OCI-LY3 (cell line): ENCODE measurements around the gene MED15.

Experiments used
- H2AFZ ChIP-seq: fragments of 200-600, 300-600 bp; shearing (Covaris generic); 2 replicates; pipeline ENCODE4 v1.6.0; 2014; ENCODE audit warnings: antibody characterized with exemption, low read depth, low read length
- H3K27ac ChIP-seq: fragments of 200-600, 300-600 bp; sonication (generic); 2 replicates; pipeline ENCODE4 v1.5.1; 2014; ENCODE audit warnings: mild to moderate bottlenecking, low read length, moderate library complexity, mixed read lengths
- H3K27me3 ChIP-seq: fragments of 200-600, 300-600 bp; sonication (generic); 2 replicates; pipeline ENCODE4 v1.6.1; 2014; ENCODE audit warnings: low read depth, low read length, mixed read lengths
- H3K36me3 ChIP-seq: fragments of 200-600, 300-600 bp; sonication (generic); replicated peaks from 2 replicates; pipeline ENCODE3; 2014; ENCODE audit warnings: low read depth, low read length, mixed read lengths
- H3K4me1 ChIP-seq: fragments of 300-600, 200-600 bp; sonication (generic); 2 replicates; pipeline ENCODE4 v1.6.1; 2014; ENCODE audit warnings: low read length, mixed read lengths
- H3K4me2 ChIP-seq: fragments of 200-600, 300-600 bp; sonication (generic); 2 replicates; pipeline ENCODE4 v1.6.1; 2014; ENCODE audit warnings: low read length, mixed read lengths
- H3K4me3 ChIP-seq: fragments of 300-600, 200-600 bp; sonication (generic); 2 replicates; pipeline ENCODE4 v1.5.1; 2014; ENCODE audit warnings: antibody characterized with exemption, mild to moderate bottlenecking, low read length, moderate library complexity
- H3K79me2 ChIP-seq: fragments of 300-600, 200-600 bp; shearing (Covaris generic); 2 replicates; pipeline ENCODE4 v1.6.1; 2014; ENCODE audit warnings: mild to moderate bottlenecking, low read length, mixed read lengths
- H3K9ac ChIP-seq: fragments of 300-600, 200-600 bp; shearing (Covaris generic); 2 replicates; pipeline ENCODE4 v1.6.0; 2014; ENCODE audit warnings: mild to moderate bottlenecking, low read length, moderate library complexity
- H3K9me3 ChIP-seq: fragments of 200-600, 300-600 bp; shearing (Covaris generic); 2 replicates; pipeline ENCODE4 v1.6.1; 2014; ENCODE audit warnings: low read length, mixed read lengths; ENCODE audit not compliant: insufficient read depth
- H4K20me1 ChIP-seq: fragments of 200-600, 300-600 bp; sonication (generic); 2 replicates; pipeline ENCODE4 v1.6.1; 2016; ENCODE audit warnings: low read length, mixed read lengths; ENCODE audit not compliant: insufficient read depth
- CTCF ChIP-seq: fragments of 200-600, 300-600 bp; sonication (generic); IDR thresholded peaks from 2 replicates; pipeline ENCODE4 v1.5.1; 2014; ENCODE audit warnings: antibody characterized with exemption, low read length, low read depth
- EZH2phosphoT487 ChIP-seq: fragments of 200-600 bp; shearing (Covaris generic); IDR thresholded peaks from 2 replicates; pipeline ENCODE4 v1.6.1; 2018; ENCODE audit warnings: antibody characterized with exemption, mixed run types, low read depth

Gene MED15

GRCh38 chr22:20630873-20631617 is 123.6 kb downstream of the MED15 start:
- no peak overlapping the region for H3K4me2 ChIP-seq
- no peaks in the 10 kb centered on the region for H3K9me3 ChIP-seq
- no peak overlapping the region for H3K4me3 ChIP-seq
- no peak overlapping the region for H3K9ac ChIP-seq
- H2AFZ ChIP-seq: no peak overlapping the region
- TF ChIP-seq EZH2phosphoT487 (no peak), CTCF (no peak)
- H3K79me2 ChIP-seq: no peaks in the 10 kb centered on the region
- peaks cover 90% of the 10 kb centered on the region for H3K27me3 ChIP-seq
- peaks cover 2% of the 10 kb centered on the region; the same call in 1 of the 2 replicates for H3K4me1 ChIP-seq
- no peak overlapping the region for H3K27ac ChIP-seq
- no peaks in the 10 kb centered on the region for H3K36me3 ChIP-seq
- H4K20me1 ChIP-seq: peaks cover 31% of the 10 kb centered on the region

- Histone ChIP-seq H3K79me2 (no peaks in the 10 kb centered on the region), H2AFZ (no peak overlapping the region), H3K9ac (no peak overlapping the region), H3K4me2 (no peak overlapping the region), H3K27me3 (peaks cover 90% of the 10 kb centered on the region), H4K20me1 (peaks cover 32% of the 10 kb centered on the region), H3K4me3 (no peak overlapping the region), H3K27ac (no peak overlapping the region), H3K36me3 (no peaks in the 10 kb centered on the region), H3K9me3 (no peaks in the 10 kb centered on the region), H3K4me1 (no peaks in the 10 kb centered on the region)
- no peak for TF ChIP-seq CTCF
- TF ChIP-seq EZH2phosphoT487: no peak
Measured at GRCh38 chr22:20632082-20632481, 124.7 kb downstream of the MED15 start.

- Histone ChIP-seq H3K36me3 (no peaks in the 10 kb centered on the region), H3K4me1 (no peaks in the 10 kb centered on the region), H3K9me3 (no peaks in the 10 kb centered on the region), H3K4me2 (no peak overlapping the region), H3K79me2 (no peaks in the 10 kb centered on the region), H3K27me3 (peaks cover 90% of the 10 kb centered on the region), H3K9ac (no peak overlapping the region), H3K4me3 (no peak overlapping the region), H2AFZ (no peak overlapping the region), H4K20me1 (peaks cover 29% of the 10 kb centered on the region), H3K27ac (no peak overlapping the region)
- TF ChIP-seq EZH2phosphoT487 (no peak), CTCF (no peak)
Measured at GRCh38 chr22:20632518-20632917, 125.1 kb downstream of the MED15 start.

GRCh38 chr22:20634560-20635226 is 127.3 kb downstream of the MED15 start:
- Histone ChIP-seq H4K20me1 (peaks cover 22% of the 10 kb centered on the region; the same call in 1 of the 2 replicates), H3K4me1 (no peaks in the 10 kb centered on the region), H2AFZ (no peak overlapping the region), H3K79me2 (no peaks in the 10 kb centered on the region), H3K9ac (no peak overlapping the region), H3K4me2 (no peak overlapping the region), H3K27ac (no peak overlapping the region), H3K27me3 (peaks cover 89% of the 10 kb centered on the region), H3K36me3 (no peaks in the 10 kb centered on the region), H3K9me3 (peaks cover 2% of the 10 kb centered on the region; the same call in 1 of the 2 replicates), H3K4me3 (no peak overlapping the region)
- TF ChIP-seq EZH2phosphoT487 (no peak), CTCF (no peak)
